HepG2 (cell line): Measurements from ENCODE around the gene TBC1D16. TPM values are rescaled to one million over a fixed set of nuclear protein-coding genes. Genes with fewer than 3 reads are reported as not detected.
A peak's percentile ranks its signal among the peaks of the same experiment; 100 is the strongest.

Experiments
- CC2D1A ChIP-seq: sonication (generic); formaldehyde crosslinking; IDR thresholded peaks from 2 replicates; pipeline ENCODE4 v1.8.1; 2023; ENCODE audit warnings: mild to moderate bottlenecking, missing genetic modification reagents
- ELF3 ChIP-seq: IDR thresholded peaks from 2 replicates; pipeline ENCODE4 v1.6.1; 2016; ENCODE audit warnings: missing genetic modification reagents, missing compliant biosample characterization
- FOXK2 ChIP-seq: fragments of 450-650 bp; IDR thresholded peaks from 2 replicates; pipeline ENCODE4 v1.6.1; 2016
- HDAC2 ChIP-seq: sonication (generic); formaldehyde crosslinking; IDR thresholded peaks from 2 replicates; pipeline ENCODE4 v1.4.0; 2020; ENCODE audit warnings: missing genetic modification reagents
- HNF1A ChIP-seq, 2 experiments: sonication (generic) in 1 of 2; formaldehyde crosslinking in 1 of 2; IDR thresholded peaks; 2 replicates each; pipeline versions ENCODE4 v1.4.0 to v1.6.1; 2016 to 2020; ENCODE audit warnings: borderline replicate concordance in 1 of 2, low read depth in 1 of 2, mild to moderate bottlenecking in 1 of 2, missing genetic modification reagents in 1 of 2
- HNF4G ChIP-seq, 2 experiments: sonication (generic) in 1 of 2; formaldehyde crosslinking in 1 of 2; IDR thresholded peaks; 2 replicates each; pipeline versions ENCODE4 v1.4.0 to v1.6.1; 2011 to 2020; ENCODE audit warnings: borderline replicate concordance in 2 of 2, low read depth in 2 of 2, mild to moderate bottlenecking in 2 of 2, low read length in 1 of 2, missing genetic modification reagents in 1 of 2, moderate library complexity in 1 of 2
- JUNB ChIP-seq: sonication (generic); formaldehyde crosslinking; IDR thresholded peaks from 2 replicates; pipeline ENCODE4 v1.8.0; 2022; ENCODE audit warnings: missing genetic modification reagents, mild to moderate bottlenecking, borderline replicate concordance
- KAT8 ChIP-seq: IDR thresholded peaks from 2 replicates; pipeline ENCODE4 v1.6.1; 2016; ENCODE audit warnings: missing genetic modification reagents, missing compliant biosample characterization
- KDM3A ChIP-seq: IDR thresholded peaks from 2 replicates; pipeline ENCODE4 v1.6.1; 2018; ENCODE audit warnings: low read depth, missing compliant biosample characterization
- KLF15 ChIP-seq: sonication (generic); formaldehyde crosslinking; IDR thresholded peaks from 2 replicates; pipeline ENCODE4 v1.8.1; 2023; ENCODE audit warnings: borderline replicate concordance, mild to moderate bottlenecking, inconsistent platforms, missing genetic modification reagents, mixed read lengths
- MAFG ChIP-seq: sonication (generic); formaldehyde crosslinking; IDR thresholded peaks from 2 replicates; pipeline ENCODE4 v1.5.1; 2020; ENCODE audit warnings: mild to moderate bottlenecking, missing genetic modification reagents
- MED1 ChIP-seq: sonication (generic); formaldehyde crosslinking; IDR thresholded peaks from 2 replicates; pipeline ENCODE4 v1.4.0; 2020; ENCODE audit warnings: missing genetic modification reagents
- PHF21A ChIP-seq: sonication (generic); formaldehyde crosslinking; IDR thresholded peaks from 2 replicates; pipeline ENCODE4 v1.5.0; 2020; ENCODE audit warnings: mild to moderate bottlenecking, missing genetic modification reagents
- RXRB ChIP-seq: IDR thresholded peaks from 2 replicates; pipeline ENCODE4 v1.6.1; 2016; ENCODE audit warnings: borderline replicate concordance, missing genetic modification reagents, missing compliant biosample characterization
- TAF1 ChIP-seq: sonication (generic); formaldehyde crosslinking; IDR thresholded peaks from 2 replicates; pipeline ENCODE4 v1.4.0; 2020; ENCODE audit warnings: missing genetic modification reagents
- ZKSCAN8 ChIP-seq: IDR thresholded peaks from 2 replicates; pipeline ENCODE4 v1.6.1; 2016; ENCODE audit warnings: borderline replicate concordance, missing genetic modification reagents, missing compliant biosample characterization
- ZNF180 ChIP-seq: sonication (generic); formaldehyde crosslinking; IDR thresholded peaks from 2 replicates; pipeline ENCODE4 v1.4.0; 2020; ENCODE audit warnings: low read depth, missing genetic modification reagents, borderline replicate concordance
- ZNF296 ChIP-seq: sonication (generic); formaldehyde crosslinking; conservative IDR thresholded peaks from 2 replicates; pipeline ENCODE4 v1.5.0; 2020; ENCODE audit warnings: mild to moderate bottlenecking, missing genetic modification reagents
- ZNF501 ChIP-seq: sonication (generic); formaldehyde crosslinking; IDR thresholded peaks from 2 replicates; pipeline ENCODE4 v1.5.1; 2020; ENCODE audit warnings: mild to moderate bottlenecking, moderate library complexity, missing genetic modification reagents
- ZNF616 ChIP-seq: sonication (generic); formaldehyde crosslinking; IDR thresholded peaks from 2 replicates; pipeline ENCODE4 v1.5.0; 2020; ENCODE audit warnings: low read depth, mild to moderate bottlenecking, missing genetic modification reagents
- ZNF777 ChIP-seq: sonication (generic); formaldehyde crosslinking; IDR thresholded peaks from 2 replicates; pipeline ENCODE4 v1.4.0; 2020; ENCODE audit warnings: missing genetic modification reagents
- ZNF792 ChIP-seq: IDR thresholded peaks from 2 replicates; pipeline ENCODE4 v1.6.1; 2016
- ZNF839 ChIP-seq: sonication (generic); formaldehyde crosslinking; IDR thresholded peaks from 2 replicates; pipeline ENCODE4 v1.4.0; 2020; ENCODE audit warnings: missing genetic modification reagents, mild to moderate bottlenecking, borderline replicate concordance
- polyA plus RNA-seq, 8 experiments: library from polyadenylated mRNA; depleted of rRNA in 3 of 8; stranded (reverse) in 7 of 8; unstranded in 1 of 8; fragments of >200 nt; fragmentation: Illumina TruSeq in 4 of 8; extraction: Trizol in 4 of 8; gene quantifications; 2 replicates each; pipeline versions ENCODE4 v1.2.1 to v1.2.3, GENCODE V29; 2011 to 2016; ENCODE audit warnings: low read depth in 4 of 8, missing spikeins in 1 of 8, mixed read lengths in 1 of 8; ENCODE audit not compliant: insufficient read depth in 1 of 8
- total RNA-seq, 5 experiments: library from RNA; depleted of rRNA; stranded (reverse); fragments of >200 nt; fragmentation: Illumina TruSeq; extraction: Trizol; gene quantifications; 2 replicates each; pipeline ENCODE4 v1.2.3, GENCODE V29; 2016; ENCODE audit warnings: low read depth in 1 of 5
- TF ChIP-seq, protein P1 (sequence below): sonication (generic); formaldehyde crosslinking; IDR thresholded peaks from 2 replicates; pipeline ENCODE4 v1.5.1; 2020; ENCODE audit warnings: missing genetic modification reagents, mild to moderate bottlenecking, borderline replicate concordance

TBC1D16 gene
- total and polyA plus RNA-seq, 2 of the 13 experiments (the other 11 are each of a cell fraction or from before 2014, with no cell fraction given) = 14.9 to 24.9 TPM

DNA sequence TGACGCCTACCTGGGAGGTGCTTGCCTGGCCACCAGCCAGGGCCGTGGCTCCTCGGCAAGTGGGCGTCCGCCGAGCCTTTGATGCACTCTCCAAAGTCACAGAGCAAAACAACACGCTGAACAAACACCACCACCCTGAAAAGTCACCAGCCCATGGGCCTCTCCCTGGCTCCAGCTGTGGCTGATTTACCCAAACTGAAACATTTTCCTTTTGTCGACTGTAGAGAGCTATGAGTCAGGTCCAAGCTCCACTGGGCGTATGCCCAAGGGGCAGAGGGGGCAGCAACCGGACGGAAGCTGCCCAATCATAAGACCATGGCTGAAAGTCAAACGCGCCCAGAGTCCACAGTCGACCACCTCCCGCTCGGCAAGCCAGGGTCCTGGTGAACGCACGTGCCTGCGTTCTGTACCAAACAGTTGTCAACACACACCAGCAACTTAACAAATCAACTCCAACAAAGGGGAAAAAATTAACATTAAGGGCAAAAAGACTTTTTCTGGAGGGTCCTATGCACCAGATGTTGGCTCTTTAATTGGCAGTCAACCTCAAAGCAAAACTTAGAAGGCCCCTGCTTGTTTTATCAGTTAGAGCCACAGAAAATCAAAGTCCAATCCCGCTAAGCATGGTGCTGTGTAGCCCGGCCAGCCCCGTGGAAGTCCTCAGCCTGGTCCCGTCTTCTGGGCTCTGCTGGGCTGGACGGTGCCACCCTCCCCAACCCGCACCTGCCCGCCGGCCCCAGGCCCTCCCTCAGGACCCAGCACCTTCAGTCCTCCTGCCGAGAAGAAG, 47.3 kb downstream of the TBC1D16 start (continued):
- TF ChIP-seq ZNF792 (CRISPR knock-in tag) = peak; percentile 95
- TF ChIP-seq ZNF839 (CRISPR knock-in tag) = peak; percentile 92; the same call in 1 of the 2 replicates
- peak; percentile 98 for TF ChIP-seq PHF21A (CRISPR knock-in tag)
- peak; percentile 83; the same call in 1 of the 2 replicates for TF ChIP-seq KDM3A (CRISPR knock-in tag)
- TF ChIP-seq KAT8 (CRISPR knock-in tag) = peak; percentile 84
- peak; percentile 79; the same call in 1 of the 2 replicates for TF ChIP-seq FOXK2
- no peak for TF ChIP-seq ZNF180 (CRISPR knock-in tag)
- peak; percentile 99 for TF ChIP-seq MED1 (CRISPR knock-in tag)
- peak; percentile 50 for TF ChIP-seq ZNF777 (CRISPR knock-in tag)
- TF ChIP-seq HNF1A (IDR thresholded peaks at IDR 0.05; ENCODE audit: low read depth) = peak; percentile 64
- peak; percentile 87; the same call in 1 of the 2 replicates for TF ChIP-seq HNF1A (CRISPR knock-in tag; IDR thresholded peaks at IDR 0.05; ENCODE audit: borderline replicate concordance)
- TF ChIP-seq ZNF296 (CRISPR knock-in tag) = peak; percentile 70; the same call in 1 of the 2 replicates
- peak; percentile 97 for TF ChIP-seq HDAC2 (CRISPR knock-in tag)
- TF ChIP-seq, protein P1, sequence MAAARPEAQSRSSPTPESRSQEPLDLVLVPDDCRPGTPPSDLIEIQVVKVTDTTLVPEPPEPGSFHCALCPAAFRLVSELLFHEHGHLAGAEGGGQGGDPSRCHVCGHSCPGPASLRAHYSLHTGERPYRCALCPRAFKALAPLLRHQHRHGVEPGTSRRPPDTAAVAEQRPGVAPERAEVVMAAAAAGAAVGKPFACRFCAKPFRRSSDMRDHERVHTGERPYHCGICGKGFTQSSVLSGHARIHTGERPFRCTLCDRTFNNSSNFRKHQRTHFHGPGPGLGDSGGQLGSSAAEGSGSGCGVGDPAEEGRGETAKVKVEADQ = peak; percentile 91
- TF ChIP-seq ZNF501 (CRISPR knock-in tag) = peak; percentile 47; the same call in 1 of the 2 replicates
- TF ChIP-seq CC2D1A = no peak
- TF ChIP-seq ELF3 = peak; percentile 91
- TF ChIP-seq RXRB = peak; percentile 94
- no peak for TF ChIP-seq MAFG (CRISPR knock-in tag)
- TF ChIP-seq TAF1 (CRISPR knock-in tag) = peak; percentile 81; the same call in 1 of the 2 replicates
- peak; percentile 70; the same call in 1 of the 2 replicates for TF ChIP-seq KLF15
- peak; percentile 73; the same call in 1 of the 2 replicates for TF ChIP-seq JUNB
- no peak for TF ChIP-seq ZNF616
- TF ChIP-seq HNF4G (IDR thresholded peaks at IDR 0.05; ENCODE audit: borderline replicate concordance, low read depth, low read length) = peak; percentile 77
- peak; percentile 96 for TF ChIP-seq HNF4G (CRISPR knock-in tag; IDR thresholded peaks at IDR 0.05; ENCODE audit: borderline replicate concordance, low read depth)
- peak; percentile 92 for TF ChIP-seq ZKSCAN8 (CRISPR knock-in tag)
